Fibroblast of lung (primary cell): Measurements from ENCODE around the gene C6orf47. TPM values are rescaled to one million over a fixed set of nuclear protein-coding genes. Genes with fewer than 3 reads are reported as not detected.
A peak's percentile ranks its signal among the peaks of the same experiment; 100 is the strongest.

Source experiments
- DNase-seq, 2 donors: peaks; one replicate each; pipeline versions ENCODE4 v3.0.0 to v3.0.0-alpha.2; 2010; ENCODE audit warnings: low read depth in 2 of 2
- H2AFZ ChIP-seq: 2 replicates; pipeline ENCODE4 v1.5.1; 2012; ENCODE audit warnings: low read length, control low read depth, inconsistent platforms
- H3K27ac ChIP-seq: 2 replicates; pipeline ENCODE4 v1.5.1; 2011; ENCODE audit warnings: low read length, control low read depth; ENCODE audit not compliant: insufficient read depth
- H3K27me3 ChIP-seq: 2 replicates; pipeline ENCODE4 v1.5.1; 2011; ENCODE audit warnings: mild to moderate bottlenecking, low read length; ENCODE audit not compliant: control insufficient read depth, insufficient read depth
- H3K36me3 ChIP-seq: 2 replicates; pipeline ENCODE4 v1.5.1; 2011; ENCODE audit warnings: low read length; ENCODE audit not compliant: control insufficient read depth, insufficient read depth
- H3K4me1 ChIP-seq: 2 replicates; pipeline ENCODE4 v1.5.1; 2011; ENCODE audit warnings: low read length; ENCODE audit not compliant: control insufficient read depth, insufficient read depth; ENCODE audit errors: extremely low read depth
- H3K4me2 ChIP-seq: 2 replicates; pipeline ENCODE4 v1.5.1; 2011; ENCODE audit warnings: low read length, control low read depth; ENCODE audit not compliant: insufficient read depth; ENCODE audit errors: extremely low read depth
- H3K4me3 ChIP-seq, 4 experiments: fragments of 200-600 bp in 1 of 4; sonication (generic) in 1 of 4; replicated peaks in 1 of 4; 2 replicates each; pipeline ENCODE4 v1.5.1; 2011 to 2016; ENCODE audit warnings: low read length in 4 of 4, low read depth in 3 of 4, mild to moderate bottlenecking in 3 of 4, control low read depth in 2 of 4, inconsistent platforms in 1 of 4, mixed read lengths in 1 of 4; ENCODE audit not compliant: insufficient read depth in 1 of 4; ENCODE audit errors: control extremely low read depth in 1 of 4
- H3K79me2 ChIP-seq: 2 replicates; pipeline ENCODE4 v1.5.1; 2012; ENCODE audit warnings: mild to moderate bottlenecking, low read length, inconsistent platforms; ENCODE audit not compliant: control insufficient read depth, insufficient read depth
- H3K9ac ChIP-seq: 2 replicates; pipeline ENCODE4 v1.5.1; 2011; ENCODE audit warnings: mild to moderate bottlenecking, low read length, control low read depth; ENCODE audit not compliant: insufficient read depth
- H3K9me3 ChIP-seq: 2 replicates; pipeline ENCODE4 v1.5.1; 2012; ENCODE audit warnings: low read depth, low read length; ENCODE audit not compliant: control insufficient read depth, insufficient read depth
- H4K20me1 ChIP-seq: 2 replicates; pipeline ENCODE4 v1.5.1; 2011; ENCODE audit warnings: low read length; ENCODE audit not compliant: control insufficient read depth, insufficient read depth; ENCODE audit errors: extremely low read depth
- CTCF ChIP-seq, 2 donors: IDR thresholded peaks in 1 of 2; conservative IDR thresholded peaks in 1 of 2; 1 replicate in 1 of 2; 2 replicates in 1 of 2; pipeline ENCODE4 v1.5.1; 2011 to 2012; ENCODE audit warnings: low read length in 2 of 2, control low read depth in 1 of 2, inconsistent platforms in 1 of 2, low read depth in 1 of 2, mild to moderate bottlenecking in 1 of 2
- EZH2 ChIP-seq: IDR thresholded peaks from 2 replicates; pipeline ENCODE4 v1.5.1; 2012; ENCODE audit warnings: low read length, control low read depth, mild to moderate bottlenecking; ENCODE audit errors: missing control alignments
- polyA plus RNA-seq, 2 donors: library from polyadenylated mRNA; depleted of rRNA in 1 of 2; stranded (reverse) in 1 of 2; unstranded in 1 of 2; fragments of >200 nt; gene quantifications; 2 replicates each; pipeline ENCODE4 v1.2.1, GENCODE V29; 2011 to 2012; ENCODE audit warnings: missing spikeins in 1 of 2
- total RNA-seq: library from RNA; depleted of rRNA; stranded (reverse); fragments of >200 nt; gene quantifications from 2 replicates; pipeline ENCODE4 v1.2.1, GENCODE V29; 2014

C6orf47 gene
- total and polyA plus RNA-seq, 2 donors (not counting 1 experiment from before 2014, with no cell fraction given): 7.9 to 20.6 TPM

DNA sequence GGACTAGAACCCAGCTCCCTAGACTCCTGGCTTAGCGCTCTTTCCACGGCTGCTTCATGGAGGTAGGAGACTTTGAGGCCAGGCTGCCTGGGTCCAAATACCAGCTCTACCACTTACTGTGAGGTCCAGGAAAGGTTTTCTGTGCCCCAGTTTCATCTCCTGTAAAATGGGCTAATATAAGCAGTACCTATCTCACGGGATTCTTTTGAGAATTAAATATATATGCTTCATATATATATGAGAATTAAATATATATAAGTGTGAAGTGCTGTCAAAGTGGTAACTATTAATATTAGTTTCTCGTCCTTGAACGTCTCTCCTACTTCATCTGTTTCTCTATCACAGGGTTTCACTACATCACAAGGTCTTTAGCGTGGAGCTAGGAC lies 30.5 kb upstream of the C6orf47 start:
- Histone ChIP-seq H3K4me1 (no peaks in the 10 kb centered on the region), H4K20me1 (no peaks in the 10 kb centered on the region), H3K9me3 (no peaks in the 10 kb centered on the region), H3K36me3 (peaks cover 34% of the 10 kb centered on the region), H3K4me3 (no peak overlapping the region), H3K27ac (no peak overlapping the region), H2AFZ (no peak overlapping the region), H3K79me2 (no peaks in the 10 kb centered on the region), H3K9ac (no peak overlapping the region), H3K4me2 (no peak overlapping the region), H3K27me3 (no peaks in the 10 kb centered on the region)
- DNase-seq: no peak
- no peak for TF ChIP-seq EZH2

DNA sequence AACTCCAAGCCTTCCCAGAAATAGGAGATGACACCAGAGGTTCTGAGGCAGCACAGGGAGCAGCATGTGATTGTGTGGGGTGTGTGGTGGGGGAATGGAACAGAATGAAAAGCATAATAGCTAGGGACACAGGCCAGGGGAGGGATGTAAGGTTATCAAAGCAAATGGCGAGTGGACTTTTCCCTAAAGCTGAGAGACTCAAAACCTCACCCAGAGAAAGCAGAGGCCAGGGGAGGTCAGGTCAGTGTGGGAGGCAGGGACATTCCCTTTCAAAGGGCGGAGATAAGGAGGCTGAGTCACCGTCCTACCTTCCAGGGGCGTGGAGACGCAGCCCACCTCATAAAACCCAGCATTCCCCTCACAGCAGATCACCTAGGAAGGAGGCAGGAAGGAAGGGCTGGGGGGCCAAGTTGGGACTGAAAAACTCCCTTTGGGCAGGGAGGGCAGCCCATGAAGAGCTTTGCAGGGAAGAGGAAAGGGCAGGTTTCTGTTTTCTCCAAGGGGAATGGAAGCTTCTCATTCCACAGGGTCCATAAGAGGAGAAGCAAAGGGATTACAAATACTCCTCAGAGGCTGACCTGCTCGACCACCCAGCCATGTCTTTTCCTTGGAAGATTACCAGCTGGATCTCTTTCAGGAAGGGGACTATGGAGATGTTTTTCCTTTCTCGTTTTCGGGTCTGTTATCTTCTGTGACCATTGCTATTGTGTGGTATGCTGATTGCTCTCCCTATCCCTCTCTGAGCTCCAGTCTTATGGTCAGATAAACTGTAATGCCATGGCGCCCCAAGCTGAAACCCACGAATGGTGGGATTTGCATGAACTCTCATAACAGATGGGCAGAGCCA lies 29.9 kb upstream of the C6orf47 start:
- no peak overlapping the region for H3K4me3 ChIP-seq
- no peaks in the 10 kb centered on the region for H3K4me1 ChIP-seq
- H3K79me2 ChIP-seq: no peaks in the 10 kb centered on the region
- H3K27ac ChIP-seq: no peak overlapping the region
- H3K27me3 ChIP-seq: no peaks in the 10 kb centered on the region
- no peak overlapping the region for H2AFZ ChIP-seq
- TF ChIP-seq EZH2: no peak
- TF ChIP-seq CTCF (conservative IDR thresholded peaks at IDR 0.05 in 1 of 2, IDR thresholded peaks at IDR 0.05 in 1 of 2; ENCODE audit: low read depth in 1 of 2, low read length in 2 of 2): no peak
- H3K36me3 ChIP-seq: peaks cover 36% of the 10 kb centered on the region
- no peaks in the 10 kb centered on the region for H3K9me3 ChIP-seq
- H3K4me2 ChIP-seq: no peak overlapping the region
- DNase-seq: no peak
- no peak overlapping the region for H3K9ac ChIP-seq
- no peaks in the 10 kb centered on the region for H4K20me1 ChIP-seq

- Histone ChIP-seq H3K27me3 (no peaks in the 10 kb centered on the region), H3K4me1 (no peaks in the 10 kb centered on the region), H3K27ac (no peak overlapping the region), H3K4me2 (no peak overlapping the region), H3K4me3 (no peak overlapping the region), H2AFZ (no peak overlapping the region), H3K9ac (no peak overlapping the region), H3K9me3 (no peaks in the 10 kb centered on the region), H3K36me3 (peaks cover 32% of the 10 kb centered on the region), H4K20me1 (no peaks in the 10 kb centered on the region), H3K79me2 (no peaks in the 10 kb centered on the region)
- no peak for DNase-seq
- TF ChIP-seq EZH2 (no peak), CTCF (conservative IDR thresholded peaks at IDR 0.05 in 1 of 2, IDR thresholded peaks at IDR 0.05 in 1 of 2; ENCODE audit: low read depth in 1 of 2, low read length in 2 of 2) (peak; percentile 23 to 46)
These were observed 28.9 kb upstream of the C6orf47 start for GRCh38 chr6:31689249-31690110.
